NOMO-1 (cell line): ENCODE results near the gene AFF3.
"Not testable (repeated sequence)": the region's sequence is repeated elsewhere in the genome, so short reads cannot be mapped to it uniquely, and the experiment has no call there.

Source experiments
- DNase-seq, 2 experiments: peaks; one replicate each; lab custom pipeline; 2025; ENCODE audit not compliant: unreplicated experiment in 2 of 2; lab: John Stamatoyannopoulos, UW

AFF3 gene

GRCh38 chr2:99942561-99943347, 199.6 kb downstream of the AFF3 start:
- no peak for DNase-seq

DNA sequence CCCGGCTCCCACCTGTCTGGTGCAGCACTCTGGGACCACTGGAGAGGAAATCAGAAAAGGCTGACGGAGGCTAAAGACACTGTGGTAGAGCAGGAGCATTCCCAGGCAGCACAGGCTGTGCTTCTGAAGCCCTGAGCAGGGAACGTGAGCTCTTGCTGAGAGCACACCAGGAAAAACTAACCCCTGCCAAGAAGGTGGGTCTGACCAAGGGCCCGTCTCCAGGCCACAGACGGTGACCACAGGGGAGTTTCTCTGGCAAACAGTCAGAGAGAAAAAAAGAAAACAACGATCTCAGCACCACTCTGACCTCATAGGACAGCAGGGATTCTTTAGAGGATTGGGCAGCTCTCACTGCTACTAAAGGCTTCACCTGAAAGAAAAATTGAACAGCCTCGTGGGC, 201.4 kb downstream of the AFF3 start:
- DNase-seq, result no peak

- no peak for DNase-seq
Measured at GRCh38 chr2:99939135-99939534, 203.3 kb downstream of the AFF3 start.

GRCh38 chr2:99938250-99938649, 204.1 kb downstream of the AFF3 start:
- no peak for DNase-seq

GRCh38 chr2:99936065-99936464, 206.3 kb downstream of the AFF3 start:
- DNase-seq, result no peak

GRCh38 chr2:99935662-99936061, 206.7 kb downstream of the AFF3 start:
- no peak for DNase-seq

GRCh38 chr2:99933894-99934650, 208.3 kb downstream of the AFF3 start:
- DNase-seq, result no peak

GRCh38 chr2:99933491-99933890, 208.9 kb downstream of the AFF3 start:
- DNase-seq, result not testable (repeated sequence)

DNA sequence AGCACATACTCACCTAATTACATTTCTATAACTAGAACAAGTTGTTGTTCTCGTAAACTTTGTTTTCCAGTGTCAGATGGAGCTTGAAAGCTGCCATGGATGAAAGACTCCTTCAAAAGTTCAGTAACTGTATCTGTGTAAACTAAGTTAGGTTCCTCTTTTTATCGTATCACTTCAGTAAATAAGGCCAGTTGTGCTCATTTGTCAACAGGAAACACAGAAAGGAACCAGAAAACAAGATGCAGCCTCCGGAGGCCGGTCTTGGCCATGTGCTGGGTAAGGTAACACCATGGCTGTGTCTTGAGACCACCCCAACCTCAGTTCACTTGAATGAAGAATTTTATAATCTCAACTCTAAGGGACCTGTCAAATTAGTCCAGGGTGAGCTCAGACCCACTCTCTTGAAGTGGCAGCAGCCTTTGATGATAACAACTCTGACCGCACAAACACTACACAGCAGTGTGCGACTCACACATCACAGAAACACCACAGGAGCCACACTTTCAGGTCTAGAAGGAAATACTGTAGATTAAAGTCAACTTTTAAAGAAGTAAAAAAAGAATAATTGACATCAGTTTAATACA, 213.8 kb downstream of the AFF3 start:
- DNase-seq, result no peak

- DNase-seq, result not testable (repeated sequence)
Measured at GRCh38 chr2:99927690-99928207, 214.6 kb downstream of the AFF3 start.

DNA sequence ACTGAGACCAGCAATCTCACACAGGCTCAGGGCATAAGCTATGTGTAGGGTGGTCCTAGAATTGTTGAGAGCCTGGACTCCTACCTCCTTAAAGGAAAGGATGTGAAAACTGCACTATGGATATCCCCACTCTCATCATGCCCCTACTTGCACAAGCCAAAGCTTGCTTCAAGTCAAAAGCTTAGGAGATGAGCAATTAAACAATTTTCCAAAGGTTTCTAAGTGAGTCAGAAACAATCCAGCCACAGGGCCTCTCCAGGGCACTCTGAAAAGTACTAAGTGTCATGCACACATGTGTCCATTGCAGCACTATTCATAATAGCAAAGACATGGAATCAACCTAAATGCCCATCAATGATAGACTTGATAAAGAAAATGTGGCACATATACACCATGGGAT, 215.4 kb downstream of the AFF3 start:
- DNase-seq, result no peak

DNA sequence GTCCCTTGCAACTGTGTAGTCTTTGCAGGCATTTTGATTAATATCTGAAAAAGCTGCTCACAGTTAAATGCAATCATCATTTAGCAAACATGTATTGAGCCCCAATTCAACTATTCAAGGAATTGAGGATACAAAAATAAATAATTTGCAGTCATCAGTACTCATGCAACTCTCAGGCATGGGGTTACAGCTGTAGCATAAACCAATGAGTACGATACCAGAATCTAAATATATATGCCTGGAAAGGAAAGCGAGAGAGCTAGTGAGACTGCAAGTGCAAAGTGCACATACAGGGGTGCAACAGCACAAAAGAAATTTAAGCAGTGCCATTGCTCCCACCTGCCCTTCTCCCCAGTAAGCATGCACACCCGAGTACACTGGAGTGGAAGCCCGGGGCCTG, 216.4 kb downstream of the AFF3 start:
- DNase-seq, result no peak

- DNase-seq, result no peak
Measured at GRCh38 chr2:99922664-99923063, 219.7 kb downstream of the AFF3 start.

GRCh38 chr2:99921903-99922302, 220.5 kb downstream of the AFF3 start:
- DNase-seq, result no peak

DNA sequence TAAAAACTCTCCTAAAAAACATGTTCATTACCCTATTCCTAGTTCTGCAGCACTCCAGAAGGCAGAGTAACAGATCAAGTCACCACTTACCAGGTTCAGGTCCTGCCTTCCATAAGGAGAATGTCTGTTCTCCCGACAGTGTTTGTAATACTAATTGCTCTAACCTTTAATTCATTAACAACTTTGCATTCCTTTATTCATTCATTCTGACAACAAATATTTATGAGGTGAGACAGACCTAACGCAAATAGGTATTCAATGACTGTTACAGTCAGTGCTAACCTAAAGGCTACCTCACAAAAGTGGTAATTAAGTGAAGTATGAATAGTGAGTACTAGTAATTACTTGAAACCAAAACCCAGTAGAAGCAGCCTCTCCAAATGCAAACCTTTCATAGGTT, 224.0 kb downstream of the AFF3 start:
- no peak for DNase-seq

DNA sequence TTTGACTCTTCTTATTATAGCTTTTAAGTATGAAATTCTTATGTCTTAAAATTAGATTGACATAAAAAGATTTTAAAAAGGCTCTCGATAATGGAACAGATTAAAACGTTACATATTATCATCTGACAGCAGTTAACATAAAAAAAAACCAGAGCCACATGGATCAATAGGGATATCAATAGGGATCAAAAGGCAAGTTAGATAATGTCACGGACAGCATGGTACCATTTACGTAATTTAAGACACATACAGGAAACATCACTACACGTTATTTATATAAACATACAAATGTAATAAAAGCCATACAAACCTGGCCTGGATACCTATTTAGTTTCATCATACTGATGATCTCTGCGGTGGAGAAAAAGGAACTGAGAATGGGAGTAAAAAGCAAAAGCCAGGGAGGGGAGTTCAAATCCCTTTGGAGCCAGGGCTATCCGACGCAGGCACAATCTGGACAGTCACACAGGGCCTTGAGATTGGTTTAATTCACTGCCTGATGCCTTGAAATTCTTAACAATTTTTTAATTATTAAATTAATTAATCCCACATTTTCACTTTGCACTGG, 227.2 kb downstream of the AFF3 start:
- DNase-seq, result no peak

GRCh38 chr2:99911736-99912135, 230.7 kb downstream of the AFF3 start:
- no peak for DNase-seq

DNA sequence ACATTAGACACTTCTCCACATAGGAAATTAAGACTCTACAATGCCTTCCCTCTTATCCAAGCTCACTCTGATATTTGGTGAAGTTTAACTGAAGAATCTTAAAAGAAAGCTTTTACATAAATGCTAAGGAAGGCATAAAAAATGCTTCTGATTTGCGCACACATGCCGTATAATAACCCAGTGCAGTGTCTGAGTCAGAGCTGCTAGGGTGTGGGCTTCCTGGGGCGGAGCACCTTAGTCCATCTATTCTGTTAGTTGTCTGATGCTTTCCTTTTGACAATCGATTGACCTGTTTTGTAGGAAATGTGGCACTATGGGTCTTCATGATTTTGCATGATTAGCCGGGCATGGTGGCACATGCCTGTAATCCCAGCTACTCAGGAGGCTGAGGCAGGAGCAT, 231.5 kb downstream of the AFF3 start:
- no peak for DNase-seq

DNA sequence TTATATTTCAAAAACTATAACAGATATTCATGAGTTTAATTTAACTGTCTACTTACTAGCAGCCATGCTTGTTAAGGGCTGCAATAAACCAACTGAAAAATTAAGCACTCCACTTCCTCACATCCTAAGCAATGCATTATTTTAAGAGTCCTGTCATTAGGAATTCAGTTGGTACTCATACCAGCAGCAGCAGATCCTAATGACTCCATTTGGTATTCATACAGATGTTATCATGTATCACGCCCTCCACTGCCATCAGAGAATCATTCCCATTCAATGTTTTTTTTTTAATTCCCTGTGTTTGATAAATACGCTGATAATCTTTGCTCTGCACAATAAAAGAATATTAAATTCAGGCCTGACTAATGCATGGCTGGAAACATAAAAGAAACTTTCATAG, 236.8 kb downstream of the AFF3 start:
- DNase-seq, result no peak

GRCh38 chr2:99905025-99905424, 237.4 kb downstream of the AFF3 start:
- DNase-seq, result no peak

- no peak for DNase-seq
Measured at GRCh38 chr2:99903981-99904380, 238.4 kb downstream of the AFF3 start.
